Measurements from ENCODE around the gene LYL1.

LYL1 gene

GRCh38 chr19:13058951-13059660, 43.6 kb downstream of the LYL1 start:
- H3K27me3 ChIP-seq (ENCODE audit: low read depth, low read length), result 0 out of 2 replicates have a peak, but pooled peaks cover 15% of the 10 kb centered on the region
- no peak for TF ChIP-seq EZH2phosphoT487 (IDR thresholded peaks at IDR 0.05; ENCODE audit: low read depth)
- no peak for TF ChIP-seq CTCF (IDR thresholded peaks at IDR 0.05; ENCODE audit: low read depth, low read length)
- H3K79me2 ChIP-seq (ENCODE audit: low read length), result no peaks in the 10 kb centered on the region
- no peaks in the 10 kb centered on the region for H3K36me3 ChIP-seq (replicated peaks; ENCODE audit: low read depth, low read length)
- H3K4me3 ChIP-seq (ENCODE audit: low read length), result no peak overlapping the region
- no peak overlapping the region for H3K4me2 ChIP-seq (ENCODE audit: low read length)
- no peaks in the 10 kb centered on the region for H4K20me1 ChIP-seq (ENCODE audit: insufficient read depth, low read length)
- no peak overlapping the region for H3K9ac ChIP-seq (ENCODE audit: low read length)
- no peak overlapping the region for H2AFZ ChIP-seq (ENCODE audit: low read depth, low read length)
- H3K27ac ChIP-seq (ENCODE audit: low read length), result no peak overlapping the region
- H3K4me1 ChIP-seq (ENCODE audit: low read length), result peaks cover 21% of the 10 kb centered on the region
- no peaks in the 10 kb centered on the region for H3K9me3 ChIP-seq (ENCODE audit: insufficient read depth, low read length)

GRCh38 chr19:13057744-13058143, 44.9 kb downstream of the LYL1 start:
- Histone ChIP-seq H3K36me3 (replicated peaks; ENCODE audit: low read depth, low read length) (no peaks in the 10 kb centered on the region), H3K4me3 (ENCODE audit: low read length) (no peak overlapping the region), H3K79me2 (ENCODE audit: low read length) (no peaks in the 10 kb centered on the region), H3K9ac (ENCODE audit: low read length) (no peak overlapping the region), H2AFZ (ENCODE audit: low read depth, low read length) (no peak overlapping the region), H4K20me1 (ENCODE audit: insufficient read depth, low read length) (no peaks in the 10 kb centered on the region), H3K4me2 (ENCODE audit: low read length) (no peak overlapping the region), H3K27me3 (ENCODE audit: low read depth, low read length) (peaks cover 18% of the 10 kb centered on the region; the same call in 1 of the 2 replicates), H3K9me3 (ENCODE audit: insufficient read depth, low read length) (no peaks in the 10 kb centered on the region), H3K4me1 (ENCODE audit: low read length) (peaks cover 16% of the 10 kb centered on the region), H3K27ac (ENCODE audit: low read length) (no peak overlapping the region)
- TF ChIP-seq EZH2phosphoT487 (IDR thresholded peaks at IDR 0.05; ENCODE audit: low read depth) (no peak), CTCF (IDR thresholded peaks at IDR 0.05; ENCODE audit: low read depth, low read length) (no peak)

- Histone ChIP-seq H3K4me1 (ENCODE audit: low read length) (peaks cover 13% of the 10 kb centered on the region), H3K9ac (ENCODE audit: low read length) (no peak overlapping the region), H3K27me3 (ENCODE audit: low read depth, low read length) (peaks cover 16% of the 10 kb centered on the region)
These were observed 45.5 kb downstream of the LYL1 start for GRCh38 chr19:13057147-13057572.

More at GRCh38 chr19:13057147-13057572, 45.5 kb downstream of the LYL1 start:
- Histone ChIP-seq H3K4me3 (ENCODE audit: low read length) (no peak overlapping the region), H3K79me2 (ENCODE audit: low read length) (no peaks in the 10 kb centered on the region), H2AFZ (ENCODE audit: low read depth, low read length) (no peak overlapping the region), H4K20me1 (ENCODE audit: insufficient read depth, low read length) (0 out of 2 replicates have a peak, but pooled peaks cover 2% of the 10 kb centered on the region), H3K4me2 (ENCODE audit: low read length) (no peak overlapping the region), H3K36me3 (replicated peaks; ENCODE audit: low read depth, low read length) (no peaks in the 10 kb centered on the region), H3K9me3 (ENCODE audit: insufficient read depth, low read length) (no peaks in the 10 kb centered on the region), H3K27ac (ENCODE audit: low read length) (no peak overlapping the region)
- TF ChIP-seq EZH2phosphoT487 (IDR thresholded peaks at IDR 0.05; ENCODE audit: low read depth) (no peak), CTCF (IDR thresholded peaks at IDR 0.05; ENCODE audit: low read depth, low read length) (no peak)
